Hepatocyte (in vitro differentiated cells): ENCODE data around the gene MDGA2.

Experiments
- EZH2 ChIP-seq: fragments of 200-600 bp; sonication (generic); IDR thresholded peaks from 2 replicates; pipeline ENCODE4 v1.6.1; 2016; ENCODE audit warnings: antibody characterized with exemption, mild to moderate bottlenecking, borderline replicate concordance
- EZH2phosphoT487 ChIP-seq: fragments of 200-600 bp; sonication (generic); IDR thresholded peaks from one replicate; pipeline ENCODE4 v1.6.1; 2018; ENCODE audit warnings: antibody characterized with exemption, mild to moderate bottlenecking, low read depth, moderate library complexity; ENCODE audit not compliant: unreplicated experiment, severe bottlenecking

DNA sequence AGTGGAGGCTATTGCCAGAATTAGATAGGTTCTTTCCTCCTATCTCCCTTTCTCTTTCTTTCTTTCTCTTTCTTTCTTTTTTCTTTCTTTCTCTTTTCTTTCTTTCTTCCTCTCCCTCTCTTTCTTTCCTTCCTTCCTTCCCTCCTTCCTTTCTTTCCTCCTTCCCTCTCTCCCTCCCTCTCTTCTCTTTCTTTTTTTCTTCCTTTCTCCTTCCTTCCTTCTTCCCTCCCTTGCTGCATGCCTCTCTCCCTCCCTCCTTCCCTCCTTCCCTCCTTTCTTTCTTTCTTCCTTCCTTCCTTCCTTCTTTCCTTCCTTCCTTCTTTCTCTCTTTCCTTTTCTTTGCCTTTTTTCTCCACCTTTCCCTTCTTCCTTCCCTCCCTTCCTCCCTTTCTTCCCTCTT, 16.4 kb upstream of the MDGA2 start:
- no peak for TF ChIP-seq EZH2phosphoT487
- no peak for TF ChIP-seq EZH2
